ENCODE measurements around the gene DNM1L.

DNM1L gene

GRCh38 chr12:32679091-32679919 is at the start of gene DNM1L:
Gene DNM1L (plus strand): TSS chr12:32679301. CDS start chr12:32679364, 63 bp downstream.
- H3K9me3 ChIP-seq (ENCODE audit: control insufficient read depth, low read length): no peaks in the 10 kb centered on the region
- H3K36me3 ChIP-seq (ENCODE audit: control insufficient read depth, insufficient read depth, low read length, severe bottlenecking): no peaks in the 10 kb centered on the region
- H3K4me3 ChIP-seq (ENCODE audit: low read length): peak within 1 kb of the TSS; percentile 94
- H3K27me3 ChIP-seq (replicated peaks; ENCODE audit: control insufficient read depth, insufficient read depth, low read length): no peaks in the 10 kb centered on the region
- peak; percentile 98 for DNase-seq (ENCODE audit: low read depth)
- H3K9ac ChIP-seq (ENCODE audit: low read length): peak within 1 kb of the TSS; percentile 98
- H3K4me1 ChIP-seq (ENCODE audit: control insufficient read depth, insufficient read depth, low read length): peaks cover 29% of the 10 kb centered on the region

- peaks cover 92% of the 10 kb centered on the region for H3K36me3 ChIP-seq (ENCODE audit: control insufficient read depth, insufficient read depth, low read length, severe bottlenecking)
Observed at GRCh38 chr12:32641287-32641901, 37.7 kb upstream of the DNM1L start.

GRCh38 chr12:32644431-32644830 is 34.7 kb upstream of the DNM1L start:
- H3K4me1 ChIP-seq (ENCODE audit: control insufficient read depth, insufficient read depth, low read length): no peaks in the 10 kb centered on the region

More at GRCh38 chr12:32641287-32641901, 37.7 kb upstream of the DNM1L start:
- no peaks in the 10 kb centered on the region for H3K27me3 ChIP-seq (replicated peaks; ENCODE audit: control insufficient read depth, insufficient read depth, low read length)
- no peak overlapping the region for H3K4me3 ChIP-seq (ENCODE audit: low read length)
- H3K4me1 ChIP-seq (ENCODE audit: control insufficient read depth, insufficient read depth, low read length): no peaks in the 10 kb centered on the region
- no peak overlapping the region for H3K9ac ChIP-seq (ENCODE audit: low read length)
- H3K9me3 ChIP-seq (ENCODE audit: control insufficient read depth, low read length): no peaks in the 10 kb centered on the region
- DNase-seq (ENCODE audit: low read depth): no peak

GRCh38 chr12:32647275-32647674 is 31.8 kb upstream of the DNM1L start:
- H3K4me3 ChIP-seq (ENCODE audit: low read length): no peak overlapping the region
- DNase-seq (ENCODE audit: low read depth): no peak

More at GRCh38 chr12:32644431-32644830, 34.7 kb upstream of the DNM1L start:
- Histone ChIP-seq H3K27me3 (replicated peaks; ENCODE audit: control insufficient read depth, insufficient read depth, low read length) (no peaks in the 10 kb centered on the region), H3K4me3 (ENCODE audit: low read length) (no peak overlapping the region), H3K36me3 (ENCODE audit: control insufficient read depth, insufficient read depth, low read length, severe bottlenecking) (peaks cover 67% of the 10 kb centered on the region), H3K9ac (ENCODE audit: low read length) (no peak overlapping the region), H3K9me3 (ENCODE audit: control insufficient read depth, low read length) (no peaks in the 10 kb centered on the region)
- DNase-seq (ENCODE audit: low read depth): no peak

GRCh38 chr12:32650508-32650907 is 28.6 kb upstream of the DNM1L start:
- DNase-seq (ENCODE audit: low read depth): no peak
- H3K36me3 ChIP-seq (ENCODE audit: control insufficient read depth, insufficient read depth, low read length, severe bottlenecking): peaks cover 10% of the 10 kb centered on the region
- no peak overlapping the region for H3K4me3 ChIP-seq (ENCODE audit: low read length)
- no peak overlapping the region for H3K9ac ChIP-seq (ENCODE audit: low read length)
- H3K27me3 ChIP-seq (replicated peaks; ENCODE audit: control insufficient read depth, insufficient read depth, low read length): no peaks in the 10 kb centered on the region
- H3K9me3 ChIP-seq (ENCODE audit: control insufficient read depth, low read length): no peaks in the 10 kb centered on the region
- H3K4me1 ChIP-seq (ENCODE audit: control insufficient read depth, insufficient read depth, low read length): no peaks in the 10 kb centered on the region

More at GRCh38 chr12:32647275-32647674, 31.8 kb upstream of the DNM1L start:
- no peaks in the 10 kb centered on the region for H3K27me3 ChIP-seq (replicated peaks; ENCODE audit: control insufficient read depth, insufficient read depth, low read length)
- no peaks in the 10 kb centered on the region for H3K4me1 ChIP-seq (ENCODE audit: control insufficient read depth, insufficient read depth, low read length)
- H3K9ac ChIP-seq (ENCODE audit: low read length): no peak overlapping the region
- no peaks in the 10 kb centered on the region for H3K9me3 ChIP-seq (ENCODE audit: control insufficient read depth, low read length)
- H3K36me3 ChIP-seq (ENCODE audit: control insufficient read depth, insufficient read depth, low read length, severe bottlenecking): peaks cover 39% of the 10 kb centered on the region

GRCh38 chr12:32651151-32651955 is 27.7 kb upstream of the DNM1L start:
- H3K4me3 ChIP-seq (ENCODE audit: low read length): no peak overlapping the region
- no peaks in the 10 kb centered on the region for H3K27me3 ChIP-seq (replicated peaks; ENCODE audit: control insufficient read depth, insufficient read depth, low read length)
- no peak for DNase-seq (ENCODE audit: low read depth)
- H3K9ac ChIP-seq (ENCODE audit: low read length): no peak overlapping the region
- H3K36me3 ChIP-seq (ENCODE audit: control insufficient read depth, insufficient read depth, low read length, severe bottlenecking): peaks cover 2% of the 10 kb centered on the region
- H3K4me1 ChIP-seq (ENCODE audit: control insufficient read depth, insufficient read depth, low read length): no peaks in the 10 kb centered on the region
- H3K9me3 ChIP-seq (ENCODE audit: control insufficient read depth, low read length): no peaks in the 10 kb centered on the region

- Histone ChIP-seq H3K9ac (ENCODE audit: low read length) (no peak overlapping the region), H3K4me3 (ENCODE audit: low read length) (no peak overlapping the region), H3K4me1 (ENCODE audit: control insufficient read depth, insufficient read depth, low read length) (no peaks in the 10 kb centered on the region), H3K9me3 (ENCODE audit: control insufficient read depth, low read length) (no peaks in the 10 kb centered on the region), H3K36me3 (ENCODE audit: control insufficient read depth, insufficient read depth, low read length, severe bottlenecking) (no peaks in the 10 kb centered on the region), H3K27me3 (replicated peaks; ENCODE audit: control insufficient read depth, insufficient read depth, low read length) (no peaks in the 10 kb centered on the region)
- no peak for DNase-seq (ENCODE audit: low read depth)
Observed at GRCh38 chr12:32651956-32652210, 27.2 kb upstream of the DNM1L start.

GRCh38 chr12:32659908-32660440 is 19.1 kb upstream of the DNM1L start:
- Histone ChIP-seq H3K9me3 (ENCODE audit: control insufficient read depth, low read length) (no peaks in the 10 kb centered on the region), H3K36me3 (ENCODE audit: control insufficient read depth, insufficient read depth, low read length, severe bottlenecking) (no peaks in the 10 kb centered on the region), H3K4me1 (ENCODE audit: control insufficient read depth, insufficient read depth, low read length) (peaks cover 21% of the 10 kb centered on the region), H3K27me3 (replicated peaks; ENCODE audit: control insufficient read depth, insufficient read depth, low read length) (no peaks in the 10 kb centered on the region), H3K4me3 (ENCODE audit: low read length) (peak overlapping the region; percentile 45), H3K9ac (ENCODE audit: low read length) (peak overlapping the region; percentile 81)
- DNase-seq (ENCODE audit: low read depth): no peak

- Histone ChIP-seq H3K9ac (ENCODE audit: low read length) (no peak overlapping the region), H3K4me3 (ENCODE audit: low read length) (no peak overlapping the region), H3K36me3 (ENCODE audit: control insufficient read depth, insufficient read depth, low read length, severe bottlenecking) (no peaks in the 10 kb centered on the region), H3K4me1 (ENCODE audit: control insufficient read depth, insufficient read depth, low read length) (peaks cover 21% of the 10 kb centered on the region), H3K9me3 (ENCODE audit: control insufficient read depth, low read length) (no peaks in the 10 kb centered on the region), H3K27me3 (replicated peaks; ENCODE audit: control insufficient read depth, insufficient read depth, low read length) (no peaks in the 10 kb centered on the region)
- no peak for DNase-seq (ENCODE audit: low read depth)
Observed at GRCh38 chr12:32661706-32662105, 17.4 kb upstream of the DNM1L start.

GRCh38 chr12:32662665-32663064 is 16.4 kb upstream of the DNM1L start:
- DNase-seq (ENCODE audit: low read depth): no peak
- Histone ChIP-seq H3K9ac (ENCODE audit: low read length) (no peak overlapping the region), H3K36me3 (ENCODE audit: control insufficient read depth, insufficient read depth, low read length, severe bottlenecking) (no peaks in the 10 kb centered on the region), H3K9me3 (ENCODE audit: control insufficient read depth, low read length) (no peaks in the 10 kb centered on the region), H3K27me3 (replicated peaks; ENCODE audit: control insufficient read depth, insufficient read depth, low read length) (no peaks in the 10 kb centered on the region), H3K4me3 (ENCODE audit: low read length) (no peak overlapping the region), H3K4me1 (ENCODE audit: control insufficient read depth, insufficient read depth, low read length) (peaks cover 21% of the 10 kb centered on the region)

GRCh38 chr12:32666018-32666417 is 13.1 kb upstream of the DNM1L start:
- Histone ChIP-seq H3K27me3 (replicated peaks; ENCODE audit: control insufficient read depth, insufficient read depth, low read length) (no peaks in the 10 kb centered on the region), H3K9ac (ENCODE audit: low read length) (no peak overlapping the region), H3K9me3 (ENCODE audit: control insufficient read depth, low read length) (peaks cover 10% of the 10 kb centered on the region), H3K4me1 (ENCODE audit: control insufficient read depth, insufficient read depth, low read length) (peaks cover 10% of the 10 kb centered on the region), H3K36me3 (ENCODE audit: control insufficient read depth, insufficient read depth, low read length, severe bottlenecking) (no peaks in the 10 kb centered on the region), H3K4me3 (ENCODE audit: low read length) (no peak overlapping the region)
- no peak for DNase-seq (ENCODE audit: low read depth)
